ENCODE measurements around the gene ACAA1. TPM values are rescaled to one million over a fixed set of nuclear protein-coding genes. Genes with fewer than 3 reads are reported as not detected.
"Not testable (repeated sequence)": the region's sequence is repeated elsewhere in the genome, so short reads cannot be mapped to it uniquely, and the experiment has no call there.

ACAA1 gene
- total RNA-seq, 1 donor from 2014 or later: 88.3 TPM

DNA sequence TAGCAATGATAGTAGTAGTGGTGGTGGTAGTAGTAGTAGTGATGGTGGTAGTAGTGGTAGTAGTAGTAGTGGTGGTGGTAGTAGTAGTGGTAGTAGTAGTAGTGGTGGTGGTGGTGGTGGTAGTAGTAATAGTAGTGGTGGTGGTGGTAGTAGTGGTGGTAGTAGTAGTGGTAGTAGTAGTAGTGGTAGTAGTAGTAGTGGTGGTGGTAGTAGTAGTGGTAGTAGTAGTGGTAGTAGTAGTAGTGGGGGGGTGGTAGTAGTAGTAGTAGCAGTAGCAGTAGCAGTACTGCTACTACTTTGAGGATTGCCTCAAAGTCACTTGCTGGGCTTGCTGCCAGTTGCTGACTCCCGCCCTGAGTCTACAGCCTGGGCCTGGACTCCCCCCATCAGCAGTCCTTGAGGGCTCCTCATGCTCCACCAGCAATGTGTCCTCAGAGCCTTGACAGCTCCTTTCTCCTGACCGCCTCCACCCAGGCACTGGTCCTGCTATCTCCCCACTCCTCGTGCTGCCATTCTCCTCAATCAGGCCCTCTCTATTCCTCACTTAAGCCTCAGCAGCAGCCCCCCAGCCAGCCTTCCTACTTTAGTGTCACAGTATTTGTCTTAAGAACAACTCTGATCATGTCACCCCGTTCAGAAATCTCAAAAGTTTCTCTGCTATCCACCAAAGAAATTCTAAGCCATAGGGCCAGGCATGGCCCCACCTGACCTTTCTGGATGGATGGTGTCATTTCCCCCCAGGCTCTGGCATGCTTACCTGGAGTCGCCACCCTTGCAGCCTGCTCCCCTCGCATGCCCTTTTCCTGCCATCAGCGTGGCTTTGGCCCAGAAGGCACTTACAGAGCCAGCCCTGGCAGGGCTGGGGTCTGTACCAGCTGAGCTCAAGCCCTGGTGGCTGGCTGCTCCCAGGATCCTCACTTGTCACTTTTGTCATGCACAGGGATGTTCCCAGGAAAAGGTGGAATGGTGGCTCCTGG is 52.3 kb downstream of the ACAA1 start:
- DNase-seq (no peak), ATAC-seq (peak; percentile 78 to 85)
- intact Hi-C loops (cut with DNase I): no loop called here
- TF ChIP-seq, protein P1, sequence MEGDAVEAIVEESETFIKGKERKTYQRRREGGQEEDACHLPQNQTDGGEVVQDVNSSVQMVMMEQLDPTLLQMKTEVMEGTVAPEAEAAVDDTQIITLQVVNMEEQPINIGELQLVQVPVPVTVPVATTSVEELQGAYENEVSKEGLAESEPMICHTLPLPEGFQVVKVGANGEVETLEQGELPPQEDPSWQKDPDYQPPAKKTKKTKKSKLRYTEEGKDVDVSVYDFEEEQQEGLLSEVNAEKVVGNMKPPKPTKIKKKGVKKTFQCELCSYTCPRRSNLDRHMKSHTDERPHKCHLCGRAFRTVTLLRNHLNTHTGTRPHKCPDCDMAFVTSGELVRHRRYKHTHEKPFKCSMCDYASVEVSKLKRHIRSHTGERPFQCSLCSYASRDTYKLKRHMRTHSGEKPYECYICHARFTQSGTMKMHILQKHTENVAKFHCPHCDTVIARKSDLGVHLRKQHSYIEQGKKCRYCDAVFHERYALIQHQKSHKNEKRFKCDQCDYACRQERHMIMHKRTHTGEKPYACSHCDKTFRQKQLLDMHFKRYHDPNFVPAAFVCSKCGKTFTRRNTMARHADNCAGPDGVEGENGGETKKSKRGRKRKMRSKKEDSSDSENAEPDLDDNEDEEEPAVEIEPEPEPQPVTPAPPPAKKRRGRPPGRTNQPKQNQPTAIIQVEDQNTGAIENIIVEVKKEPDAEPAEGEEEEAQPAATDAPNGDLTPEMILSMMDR (IDR thresholded peaks at IDR 0.05): no peak
- Histone ChIP-seq H3K36me3 (no peaks in the 10 kb centered on the region), H3K27ac (no peak overlapping the region), H3K27me3 (ENCODE audit: low read depth) (no peaks in the 10 kb centered on the region), H3K4me1 (no peaks in the 10 kb centered on the region), H3K4me3 (no peak overlapping the region), H3K9me3 (no peaks in the 10 kb centered on the region)

DNA sequence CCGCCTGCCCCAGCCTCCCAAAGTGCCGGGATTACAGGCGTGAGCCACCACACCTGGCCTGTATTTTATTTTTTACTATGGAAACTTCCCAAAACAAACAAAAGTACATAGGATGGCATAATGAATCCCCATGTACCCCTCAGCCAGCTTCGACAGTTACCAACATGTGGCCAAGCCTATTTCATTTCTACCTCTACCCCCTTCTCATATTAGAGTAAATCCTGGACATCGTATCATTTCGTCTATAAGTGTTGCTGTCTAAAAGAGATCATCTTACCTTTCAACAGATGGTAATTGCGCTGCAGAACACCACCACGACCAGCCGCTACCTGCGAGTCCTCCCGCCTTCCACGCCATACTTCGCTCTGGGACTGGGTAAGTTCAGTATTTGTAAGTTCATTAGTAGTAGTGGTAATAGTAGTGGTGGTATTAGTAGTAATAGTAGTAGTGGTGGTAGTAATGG is 53.0 kb downstream of the ACAA1 start:
- no peaks in the 10 kb centered on the region for H3K9me3 ChIP-seq
- H3K27me3 ChIP-seq (ENCODE audit: low read depth): no peaks in the 10 kb centered on the region
- no peak for DNase-seq
- no peak overlapping the region for H3K27ac ChIP-seq
- no peaks in the 10 kb centered on the region for H3K4me1 ChIP-seq
- TF ChIP-seq, protein P1 (IDR thresholded peaks at IDR 0.05): no peak
- ATAC-seq: no peak
- H3K4me3 ChIP-seq: no peak overlapping the region
- no peaks in the 10 kb centered on the region for H3K36me3 ChIP-seq
- intact Hi-C loops (cut with DNase I): no loop called here

- H3K27ac ChIP-seq; H3K9me3 ChIP-seq; ATAC-seq; intact Hi-C loops (cut with DNase I); H3K36me3 ChIP-seq; DNase-seq; H3K27me3 ChIP-seq (ENCODE audit: low read depth); H3K4me3 ChIP-seq; H3K4me1 ChIP-seq: not testable (repeated sequence)
Observed at GRCh38 chr3:38083254-38083653, 53.7 kb downstream of the ACAA1 start.

- H3K4me1 ChIP-seq; ATAC-seq; H3K9me3 ChIP-seq; H3K27me3 ChIP-seq (ENCODE audit: low read depth); DNase-seq; H3K4me3 ChIP-seq; H3K27ac ChIP-seq; intact Hi-C loops (cut with DNase I); H3K36me3 ChIP-seq: not testable (repeated sequence)
Observed at GRCh38 chr3:38082296-38082695, 54.6 kb downstream of the ACAA1 start.

- H3K36me3 ChIP-seq; H3K4me1 ChIP-seq; H3K4me3 ChIP-seq; H3K27me3 ChIP-seq (ENCODE audit: low read depth); H3K9me3 ChIP-seq; DNase-seq; ATAC-seq; intact Hi-C loops (cut with DNase I); H3K27ac ChIP-seq: not testable (repeated sequence)
Observed at GRCh38 chr3:38077073-38077472, 59.9 kb downstream of the ACAA1 start.

Other genes with a start within 250 kb of the ACAA1 start
- 12.5 TPM for gene VILL, start 146.3 kb downstream of the ACAA1 start, total RNA-seq
- 30.1 TPM for gene PLCD1, start 107.5 kb downstream of the ACAA1 start, total RNA-seq
- 15.0 TPM for gene DLEC1, start 97.9 kb downstream of the ACAA1 start, total RNA-seq
- 99.7 TPM for gene MYD88, start 1.5 kb upstream of the ACAA1 start, total RNA-seq
- gene OXSR1, start 28.4 kb upstream of the ACAA1 start, total RNA-seq: 29.2 TPM
- 0.32 TPM for gene SLC22A13, start 128.7 kb upstream of the ACAA1 start, total RNA-seq
- gene SLC22A14, start 145.2 kb upstream of the ACAA1 start, total RNA-seq: not detected
- 2.7 TPM for gene XYLB, start 209.7 kb upstream of the ACAA1 start, total RNA-seq